ENCODE measurements around the gene TMEM214. TPM values are rescaled to one million over a fixed set of nuclear protein-coding genes. Genes with fewer than 3 reads are reported as not detected.

Gene TMEM214
- total and polyA plus RNA-seq, 2 donors from 2014 or later = 50.5 to 74.8 TPM

DNA sequence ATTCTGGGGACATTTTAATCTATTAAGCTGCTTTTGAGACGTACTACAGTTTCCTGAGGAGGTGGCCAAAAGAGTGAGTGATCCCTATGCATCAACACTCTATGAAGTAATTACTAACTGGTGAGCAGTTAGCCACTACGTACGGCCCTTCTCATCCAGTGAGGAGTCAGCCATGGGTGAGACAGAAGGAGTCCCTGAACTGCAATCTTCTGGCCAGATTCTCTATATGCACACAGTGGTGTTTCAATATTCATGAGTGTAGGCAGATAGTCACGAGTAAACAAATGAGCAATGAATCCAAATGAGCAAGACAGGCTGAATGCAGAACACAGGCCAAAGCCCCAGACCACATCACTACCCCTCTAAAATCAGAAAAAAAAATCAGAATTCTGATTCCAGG, 29.8 kb upstream of the TMEM214 start:
- no peaks in the 10 kb centered on the region for H3K36me3 ChIP-seq (ENCODE audit: control insufficient read depth in 2 of 3, insufficient read depth in 3 of 3, low read length in 3 of 3)
- H3K27ac ChIP-seq (ENCODE audit: low read depth in 2 of 2, low read length in 2 of 2) = no peak overlapping the region
- H3K9me3 ChIP-seq (ENCODE audit: control insufficient read depth in 2 of 3, insufficient read depth in 1 of 3, low read length in 3 of 3) = no peaks in the 10 kb centered on the region
- H3K4me1 ChIP-seq (ENCODE audit: control insufficient read depth in 2 of 3, insufficient read depth in 2 of 3, low read depth in 1 of 3, low read length in 3 of 3) = no peaks in the 10 kb centered on the region
- FAIRE-seq (no peak), DNase-seq (no peak)
- no peak overlapping the region for H3K9ac ChIP-seq (ENCODE audit: low read length in 3 of 3)
- no peak for TF ChIP-seq CTCF (IDR thresholded peaks at IDR 0.05; ENCODE audit: borderline replicate concordance, extremely low read depth, insufficient read depth)
- no peaks in the 10 kb centered on the region for H3K27me3 ChIP-seq (ENCODE audit: control insufficient read depth, insufficient read depth, low read length)
- intact Hi-C loops (cut with DNase I) = no loop called here
- no peak overlapping the region for H3K4me3 ChIP-seq (ENCODE audit: low read length in 3 of 3)

- Histone ChIP-seq H3K36me3 (ENCODE audit: control insufficient read depth in 2 of 3, insufficient read depth in 3 of 3, low read length in 3 of 3) (no peaks in the 10 kb centered on the region), H3K9me3 (ENCODE audit: control insufficient read depth in 2 of 3, insufficient read depth in 1 of 3, low read length in 3 of 3) (no peaks in the 10 kb centered on the region), H3K27me3 (ENCODE audit: control insufficient read depth, insufficient read depth, low read length) (no peaks in the 10 kb centered on the region), H3K27ac (ENCODE audit: low read depth in 2 of 2, low read length in 2 of 2) (no peak overlapping the region), H3K4me1 (ENCODE audit: control insufficient read depth in 2 of 3, insufficient read depth in 2 of 3, low read depth in 1 of 3, low read length in 3 of 3) (no peaks in the 10 kb centered on the region), H3K9ac (ENCODE audit: low read length in 3 of 3) (no peak overlapping the region), H3K4me3 (ENCODE audit: low read length in 3 of 3) (no peak overlapping the region)
- FAIRE-seq (no peak), DNase-seq (no peak)
- intact Hi-C loops (cut with DNase I) = no loop called here
- TF ChIP-seq CTCF (IDR thresholded peaks at IDR 0.05; ENCODE audit: borderline replicate concordance, extremely low read depth, insufficient read depth) = no peak
Measured at GRCh38 chr2:27003857-27004256, 28.9 kb upstream of the TMEM214 start.

- intact Hi-C loops (cut with DNase I) = no loop called here
Measured at GRCh38 chr2:27006602-27007415, 26.0 kb upstream of the TMEM214 start.

More at GRCh38 chr2:27006602-27007415, 26.0 kb upstream of the TMEM214 start:
- no peak overlapping the region for H3K4me3 ChIP-seq (ENCODE audit: low read length in 3 of 3)
- DNase-seq = no peak
- H3K27me3 ChIP-seq (ENCODE audit: control insufficient read depth, insufficient read depth, low read length) = no peaks in the 10 kb centered on the region
- no peaks in the 10 kb centered on the region for H3K9me3 ChIP-seq (ENCODE audit: control insufficient read depth in 2 of 3, insufficient read depth in 1 of 3, low read length in 3 of 3)
- TF ChIP-seq CTCF (IDR thresholded peaks at IDR 0.05; ENCODE audit: borderline replicate concordance, extremely low read depth, insufficient read depth) = no peak
- no peak overlapping the region for H3K27ac ChIP-seq (ENCODE audit: low read depth in 2 of 2, low read length in 2 of 2)
- no peaks in the 10 kb centered on the region for H3K36me3 ChIP-seq (ENCODE audit: control insufficient read depth in 2 of 3, insufficient read depth in 3 of 3, low read length in 3 of 3)
- no peak overlapping the region for H3K9ac ChIP-seq (ENCODE audit: low read length in 3 of 3)
- no peaks in the 10 kb centered on the region for H3K4me1 ChIP-seq (ENCODE audit: control insufficient read depth in 2 of 3, insufficient read depth in 2 of 3, low read depth in 1 of 3, low read length in 3 of 3)
- no peak for FAIRE-seq
